IPS DF 6.9 (cell line): ENCODE data around the gene TNKS1BP1.

Source experiments
- DNase-seq: peaks from one replicate; pipeline ENCODE4 v3.0.0-alpha.2; 2013; ENCODE audit warnings: low read depth, low spot score
- H3K27ac ChIP-seq: one replicate; pipeline ENCODE4 v1.5.1; 2013; ENCODE audit warnings: low read length, control low read depth
- H3K27me3 ChIP-seq: 2 replicates; pipeline ENCODE4 v1.6.1; 2013; ENCODE audit warnings: mild to moderate bottlenecking, low read length; ENCODE audit not compliant: control insufficient read depth, insufficient read depth
- H3K36me3 ChIP-seq: 2 replicates; pipeline ENCODE4 v1.6.1; 2013; ENCODE audit warnings: low read length; ENCODE audit not compliant: control insufficient read depth, insufficient read depth
- H3K4me1 ChIP-seq: 2 replicates; pipeline ENCODE4 v1.6.1; 2013; ENCODE audit warnings: low read length; ENCODE audit not compliant: control insufficient read depth, insufficient read depth
- H3K4me3 ChIP-seq: 2 replicates; pipeline ENCODE4 v1.5.1; 2013; ENCODE audit warnings: mild to moderate bottlenecking, low read length
- H3K9me3 ChIP-seq: 2 replicates; pipeline ENCODE4 v1.6.1; 2013; ENCODE audit warnings: low read length, inconsistent platforms; ENCODE audit not compliant: control insufficient read depth, insufficient read depth
- WGBS: extraction: QIAGEN DNeasy Blood & Tissue Kit; methylation state at CpG from one replicate; pipeline ENCODE4 v1.1.7; 2013; ENCODE audit warnings: mixed read lengths, missing lambda C conversion rate; ENCODE audit not compliant: insufficient read length, insufficient coverage; 5-methylcytosine and 5-hydroxymethylcytosine counted together

Gene TNKS1BP1

GRCh38 chr11:57324886-57325734, at the start of gene TNKS1BP1:
TSS of gene TNKS1BP1 (minus strand) at chr11:57324952. CDS start at chr11:57321885, 3,067 bp downstream.
- no peaks in the 10 kb centered on the region for H3K27me3 ChIP-seq
- peaks cover 31% of the 10 kb centered on the region for H3K36me3 ChIP-seq
- peak within 1 kb of the TSS; percentile 70 for H3K4me3 ChIP-seq
- peak; percentile 67 for DNase-seq
- no peak within 1 kb of the TSS for H3K27ac ChIP-seq
- no peaks in the 10 kb centered on the region for H3K9me3 ChIP-seq
- peaks cover 6% of the 10 kb centered on the region for H3K4me1 ChIP-seq
- WGBS = no CpG with 5 or more reads among the region's 61 CpGs

GRCh38 chr11:57373146-57373545, 48.4 kb upstream of the TNKS1BP1 start:
- Histone ChIP-seq H3K36me3 (no peaks in the 10 kb centered on the region), H3K4me3 (no peak overlapping the region), H3K27me3 (no peaks in the 10 kb centered on the region), H3K4me1 (no peaks in the 10 kb centered on the region), H3K27ac (no peak overlapping the region), H3K9me3 (no peaks in the 10 kb centered on the region)
- WGBS = no CpG with 5 or more reads among the region's 3 CpGs
- DNase-seq = no peak

GRCh38 chr11:57370941-57371340, 46.2 kb upstream of the TNKS1BP1 start:
- Histone ChIP-seq H3K4me3 (no peak overlapping the region), H3K36me3 (no peaks in the 10 kb centered on the region), H3K9me3 (no peaks in the 10 kb centered on the region), H3K27ac (no peak overlapping the region), H3K4me1 (no peaks in the 10 kb centered on the region), H3K27me3 (no peaks in the 10 kb centered on the region)
- no peak for DNase-seq

- Histone ChIP-seq H3K4me3 (no peak overlapping the region), H3K36me3 (no peaks in the 10 kb centered on the region), H3K4me1 (peaks cover 4% of the 10 kb centered on the region; the same call in 1 of the 2 replicates), H3K27ac (no peak overlapping the region), H3K9me3 (no peaks in the 10 kb centered on the region), H3K27me3 (no peaks in the 10 kb centered on the region)
- DNase-seq = no peak
- WGBS = no CpG with 5 or more reads among the region's 7 CpGs
Observed at GRCh38 chr11:57370251-57370650, 45.5 kb upstream of the TNKS1BP1 start.

GRCh38 chr11:57368845-57369232, 44.1 kb upstream of the TNKS1BP1 start:
- Histone ChIP-seq H3K4me1 (peaks cover 7% of the 10 kb centered on the region; the same call in 1 of the 2 replicates), H3K36me3 (no peaks in the 10 kb centered on the region), H3K4me3 (no peak overlapping the region), H3K27me3 (no peaks in the 10 kb centered on the region), H3K27ac (no peak overlapping the region), H3K9me3 (no peaks in the 10 kb centered on the region)
- DNase-seq = no peak
- WGBS = no CpG with 5 or more reads among the region's 5 CpGs

- H3K27ac ChIP-seq = no peak overlapping the region
- no CpG with 5 or more reads among the region's 19 CpGs for WGBS
- peaks cover 7% of the 10 kb centered on the region; the same call in 1 of the 2 replicates for H3K4me1 ChIP-seq
- no peaks in the 10 kb centered on the region for H3K9me3 ChIP-seq
- no peaks in the 10 kb centered on the region for H3K27me3 ChIP-seq
- H3K4me3 ChIP-seq = no peak overlapping the region
- H3K36me3 ChIP-seq = no peaks in the 10 kb centered on the region
- DNase-seq = no peak
Observed at GRCh38 chr11:57368106-57368844, 43.5 kb upstream of the TNKS1BP1 start.

GRCh38 chr11:57364851-57365660, 40.3 kb upstream of the TNKS1BP1 start:
- DNase-seq = no peak
- no peaks in the 10 kb centered on the region for H3K27me3 ChIP-seq
- no peaks in the 10 kb centered on the region for H3K36me3 ChIP-seq
- H3K4me1 ChIP-seq = peaks cover 7% of the 10 kb centered on the region; the same call in 1 of the 2 replicates
- no peaks in the 10 kb centered on the region for H3K9me3 ChIP-seq
- no CpG with 5 or more reads among the region's 9 CpGs for WGBS
- H3K27ac ChIP-seq = no peak overlapping the region
- no peak overlapping the region for H3K4me3 ChIP-seq

- no CpG with 5 or more reads among the region's 7 CpGs for WGBS
- H3K27ac ChIP-seq = no peak overlapping the region
Observed at GRCh38 chr11:57363131-57364080, 38.7 kb upstream of the TNKS1BP1 start.

GRCh38 chr11:57361926-57362325, 37.2 kb upstream of the TNKS1BP1 start:
- no CpG with 5 or more reads among the region's 3 CpGs for WGBS
- no peak for DNase-seq
- H3K4me3 ChIP-seq = no peak overlapping the region
- H3K27me3 ChIP-seq = no peaks in the 10 kb centered on the region
- H3K27ac ChIP-seq = no peak overlapping the region
- no peaks in the 10 kb centered on the region for H3K9me3 ChIP-seq
- no peaks in the 10 kb centered on the region for H3K36me3 ChIP-seq
- H3K4me1 ChIP-seq = peaks cover 8% of the 10 kb centered on the region; the same call in 1 of the 2 replicates

More at GRCh38 chr11:57363131-57364080, 38.7 kb upstream of the TNKS1BP1 start:
- Histone ChIP-seq H3K27me3 (no peaks in the 10 kb centered on the region), H3K4me1 (peaks cover 8% of the 10 kb centered on the region; the same call in 1 of the 2 replicates), H3K9me3 (no peaks in the 10 kb centered on the region), H3K4me3 (no peak overlapping the region), H3K36me3 (no peaks in the 10 kb centered on the region)
- no peak for DNase-seq
